RWPE1 (cell line): Measurements from ENCODE around the gene PKNOX2.

Experiments used
- CTCF ChIA-PET: fragments of 350-600 bp; sonication (Branson Sonifier 250); formaldehyde crosslinking; extraction: SDS; loops from one replicate; lab custom pipeline; 2021; lab: Yijun Ruan, JAX
- POLR2A ChIA-PET: fragments of 400-600 bp; formaldehyde crosslinking; extraction: SDS; loops from one replicate; lab custom pipeline; 2020; ENCODE audit warnings: antibody characterized with exemption; ENCODE audit not compliant: low non-redundant PET; lab: Yijun Ruan, JAX
- DNase-seq: peaks from one replicate; pipeline ENCODE4 v3.0.0; 2012; ENCODE audit warnings: low spot score
- H3K27ac ChIP-seq: fragments of 450-650 bp; 2 replicates; pipeline ENCODE4 v1.5.1; 2017
- TF ChIP-seq, protein P1 (sequence below): fragments of 450-650 bp; conservative IDR thresholded peaks from 2 replicates; pipeline ENCODE4 v1.5.1; 2017; ENCODE audit warnings: low read depth, mild to moderate bottlenecking

The PKNOX2 gene

DNA sequence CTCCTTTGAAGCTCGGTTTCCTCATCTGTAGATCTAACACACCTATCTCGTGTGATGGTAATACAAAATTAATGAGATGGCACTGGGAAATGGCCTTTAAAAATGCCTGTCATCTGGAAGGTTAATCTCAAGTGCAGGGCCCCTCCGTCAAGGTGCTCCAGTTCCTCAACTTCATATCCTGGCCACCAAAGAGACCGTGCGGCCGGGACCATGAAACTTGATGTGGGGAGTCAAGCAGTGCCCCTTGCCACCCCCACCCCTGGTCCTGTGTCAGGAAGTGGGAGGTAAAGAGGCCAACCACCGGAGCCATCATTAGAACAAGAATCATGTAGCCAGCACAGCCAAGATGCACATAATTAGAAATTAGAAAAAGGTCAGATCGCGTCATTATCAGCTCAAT is 223.3 kb downstream of the PKNOX2 start:
- ChIA-PET CTCF (interaction anchor here (0.7 to 1.6 kb wide), 2 partner anchors 17 to 85 kb away, joined by 3 to 4 read pairs; no protein-coding TSS in a partner anchor), POLR2A (no interaction called here)
- no peak overlapping the region for H3K27ac ChIP-seq
- no peak for DNase-seq
- TF ChIP-seq, protein P1, sequence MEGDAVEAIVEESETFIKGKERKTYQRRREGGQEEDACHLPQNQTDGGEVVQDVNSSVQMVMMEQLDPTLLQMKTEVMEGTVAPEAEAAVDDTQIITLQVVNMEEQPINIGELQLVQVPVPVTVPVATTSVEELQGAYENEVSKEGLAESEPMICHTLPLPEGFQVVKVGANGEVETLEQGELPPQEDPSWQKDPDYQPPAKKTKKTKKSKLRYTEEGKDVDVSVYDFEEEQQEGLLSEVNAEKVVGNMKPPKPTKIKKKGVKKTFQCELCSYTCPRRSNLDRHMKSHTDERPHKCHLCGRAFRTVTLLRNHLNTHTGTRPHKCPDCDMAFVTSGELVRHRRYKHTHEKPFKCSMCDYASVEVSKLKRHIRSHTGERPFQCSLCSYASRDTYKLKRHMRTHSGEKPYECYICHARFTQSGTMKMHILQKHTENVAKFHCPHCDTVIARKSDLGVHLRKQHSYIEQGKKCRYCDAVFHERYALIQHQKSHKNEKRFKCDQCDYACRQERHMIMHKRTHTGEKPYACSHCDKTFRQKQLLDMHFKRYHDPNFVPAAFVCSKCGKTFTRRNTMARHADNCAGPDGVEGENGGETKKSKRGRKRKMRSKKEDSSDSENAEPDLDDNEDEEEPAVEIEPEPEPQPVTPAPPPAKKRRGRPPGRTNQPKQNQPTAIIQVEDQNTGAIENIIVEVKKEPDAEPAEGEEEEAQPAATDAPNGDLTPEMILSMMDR: no peak

DNA sequence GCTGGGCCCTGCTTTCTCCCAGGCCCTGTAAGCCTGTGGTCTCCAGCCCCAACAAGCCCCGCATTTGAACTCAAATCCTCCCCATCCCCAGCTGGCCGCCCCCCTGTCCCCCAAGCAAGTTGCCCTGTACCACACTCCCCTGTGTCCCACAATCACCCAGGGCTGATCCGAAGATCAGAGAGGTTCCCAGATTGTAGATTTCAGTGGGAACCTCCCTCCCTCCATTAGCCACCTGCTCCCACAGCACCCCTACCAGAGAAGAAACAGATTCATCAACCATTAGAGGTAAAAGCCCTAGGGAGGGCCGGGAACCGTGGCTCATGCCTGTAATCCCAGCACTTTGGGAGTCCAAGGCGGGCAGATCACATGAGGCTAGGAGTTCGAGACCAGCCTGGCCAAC is 224.1 kb downstream of the PKNOX2 start:
- TF ChIP-seq, protein P1: no peak
- no peak for DNase-seq
- ChIA-PET POLR2A (no interaction called here), CTCF (interaction anchor here (1.1 to 1.6 kb wide), 2 partner anchors 14 to 16 kb away, joined by 3 to 4 read pairs; no protein-coding TSS in a partner anchor)
- H3K27ac ChIP-seq: no peak overlapping the region

DNA sequence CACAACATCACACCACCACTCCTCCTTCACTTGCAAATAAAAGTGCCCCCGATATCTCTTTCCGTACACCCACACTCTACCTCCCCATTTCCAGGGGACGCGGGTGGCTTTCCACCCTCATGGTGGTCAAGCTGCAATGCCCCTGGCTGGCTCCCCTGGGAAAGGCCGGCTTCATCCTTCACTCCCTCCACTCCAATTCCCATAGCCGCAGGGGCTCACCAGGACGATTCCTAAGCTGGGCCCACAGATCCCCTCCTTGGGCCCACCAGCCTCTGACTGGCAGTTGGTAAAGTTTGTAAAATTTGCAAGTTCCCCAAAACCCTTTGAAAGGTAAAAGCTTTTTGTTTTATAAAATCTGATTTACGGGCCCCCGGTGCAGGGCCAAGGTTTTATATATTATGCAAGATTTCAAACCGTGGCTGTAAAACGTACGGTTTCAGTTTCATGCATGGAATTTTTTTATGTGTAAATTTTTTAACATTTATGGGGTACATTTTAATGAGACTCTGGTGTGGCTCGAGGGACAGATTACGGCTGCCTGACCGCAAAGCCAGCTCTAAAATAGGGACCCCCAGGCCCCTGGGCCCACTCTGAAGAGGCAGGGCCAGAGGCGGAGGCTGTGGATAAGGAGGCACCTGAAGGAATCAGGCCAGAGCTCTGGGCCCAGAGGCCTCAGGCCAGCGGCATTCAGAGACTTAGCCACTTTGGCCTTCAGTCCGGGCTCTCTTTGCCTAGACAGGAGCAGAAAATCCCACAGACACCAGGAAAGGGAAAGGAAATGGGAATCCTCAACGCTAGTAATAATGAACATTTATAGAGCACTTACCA is 225.0 kb downstream of the PKNOX2 start:
- ChIA-PET CTCF (interaction anchor here (0.6 to 1.6 kb wide), 3 partner anchors 15 to 1849 kb away, joined by 3 to 4 read pairs (median 3); no protein-coding TSS in a partner anchor), POLR2A (no interaction called here)
- H3K27ac ChIP-seq: no peak overlapping the region
- TF ChIP-seq, protein P1: no peak
- DNase-seq: no peak

DNA sequence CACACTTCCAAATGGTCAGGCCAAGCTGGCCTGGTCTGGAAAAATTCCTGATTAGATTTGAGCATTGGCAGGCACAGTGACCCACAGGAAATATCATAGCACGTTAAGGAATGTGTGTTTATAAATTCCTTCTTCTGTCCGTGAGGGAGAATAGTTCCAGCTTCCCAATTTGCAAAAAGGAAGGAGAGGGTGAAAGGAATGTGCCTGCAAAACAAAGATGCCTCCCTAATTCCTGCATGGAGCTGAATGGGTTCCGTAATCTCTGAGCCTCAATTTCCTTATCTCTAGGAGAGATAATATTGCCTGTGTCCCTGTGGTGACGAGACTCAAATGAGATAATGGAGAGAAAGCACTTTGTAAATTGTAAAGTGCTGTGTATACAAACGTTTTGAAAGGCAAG is 226.4 kb downstream of the PKNOX2 start:
- ChIA-PET CTCF (interaction anchor here (0.7 kb wide), 1 partner anchor 11 kb away, joined by 3 read pairs; no protein-coding TSS in a partner anchor), POLR2A (no interaction called here)
- no peak overlapping the region for H3K27ac ChIP-seq
- no peak for DNase-seq
- TF ChIP-seq, protein P1: no peak

DNA sequence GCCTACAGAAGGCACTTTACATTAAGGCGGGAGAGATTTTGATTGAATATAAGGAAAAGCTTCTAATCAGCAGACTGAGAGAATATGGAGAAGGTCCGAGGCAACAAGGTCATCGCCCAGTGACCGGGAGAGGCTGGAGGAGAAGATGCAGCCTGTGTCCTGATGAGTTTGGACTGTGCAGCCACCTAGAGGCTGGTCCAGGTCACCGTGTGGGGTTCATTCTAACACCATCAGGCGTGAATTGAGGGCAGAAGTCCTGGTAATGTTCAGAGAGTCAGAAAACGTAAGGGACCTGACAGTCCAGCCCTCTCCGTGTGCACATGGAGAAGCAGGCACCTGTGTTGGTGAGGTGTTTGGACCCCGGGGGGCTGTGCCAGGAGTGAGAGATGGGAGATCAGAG is 228.8 kb downstream of the PKNOX2 start:
- no peak overlapping the region for H3K27ac ChIP-seq
- TF ChIP-seq, protein P1: no peak
- CTCF ChIA-PET: no interaction called here
- DNase-seq: no peak
- POLR2A ChIA-PET: no interaction called here

DNA sequence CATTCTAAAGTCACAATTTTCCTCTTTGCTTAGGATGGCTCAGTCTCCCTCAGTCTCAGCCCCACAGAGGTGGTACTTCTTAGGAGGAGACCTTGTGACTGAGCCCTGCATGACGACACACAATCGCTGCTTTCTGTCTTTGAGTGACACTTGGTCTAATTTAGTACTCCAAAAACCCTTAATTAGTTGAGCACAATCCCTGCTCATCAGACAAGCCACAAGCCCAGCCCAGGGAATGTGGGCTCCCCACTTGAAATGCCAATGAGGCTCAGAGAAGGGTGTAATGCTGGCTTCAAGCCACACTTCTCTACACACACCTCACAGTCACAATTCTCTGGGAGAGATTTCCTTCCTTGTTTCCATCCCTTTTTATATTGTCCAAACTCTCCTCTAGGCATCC is 229.7 kb downstream of the PKNOX2 start:
- TF ChIP-seq, protein P1: no peak
- ChIA-PET CTCF (interaction anchor here (1.1 to 1.5 kb wide), 2 partner anchors 10 to 48 kb away, joined by 4 to 6 read pairs; no protein-coding TSS in a partner anchor), POLR2A (no interaction called here)
- H3K27ac ChIP-seq: no peak overlapping the region
- no peak for DNase-seq
